GM12878 (cell line): ENCODE results near the gene PLTP. TPM values are rescaled to one million over a fixed set of nuclear protein-coding genes. Genes with fewer than 3 reads are reported as not detected.

Source experiments
- ATAC-seq: fragments of 200-7000 bp; cut with Tn5 transposase; 3 replicates; pipeline ENCODE4 v1.9.1; 2020; ENCODE audit warnings: mild to moderate bottlenecking, moderate library complexity
- BruUV-seq: library from RNA; stranded (reverse); fragments of 400-500 nt; replicated peaks from 2 replicates; lab custom pipeline; 2021; lab: Mats Ljungman, UMichigan
- CTCF ChIA-PET: fragments of 300-600 bp; sonication (Branson Sonifier 250); formaldehyde crosslinking; extraction: SDS; loops from one replicate; lab custom pipeline; 2021; ENCODE audit warnings: inconsistent platforms; lab: Yijun Ruan, JAX
- POLR2A ChIA-PET: fragments of 350-600 bp; formaldehyde crosslinking; extraction: SDS; loops from one replicate; lab custom pipeline; 2021; ENCODE audit warnings: inconsistent platforms; lab: Charles Lee
- RAD21 ChIA-PET: fragments of 300-600 bp; sonication (Branson Sonifier 250); formaldehyde crosslinking; loops from one replicate; lab custom pipeline; 2023; ENCODE audit warnings: antibody characterized with exemption; ENCODE audit not compliant: unreplicated experiment; lab: Charles Lee
- SMC1A ChIA-PET: fragments of 300-600 bp; sonication (Branson Sonifier 250); formaldehyde crosslinking; loops from one replicate; lab custom pipeline; 2023; ENCODE audit not compliant: unreplicated experiment, uncharacterized antibody; lab: Charles Lee
- DNase-seq: peaks from one replicate; pipeline ENCODE4 v3.0.0-alpha.2; 2011; ENCODE audit warnings: low read depth, low spot score
- FAIRE-seq: peaks from 3 replicates; lab custom pipeline; 2011; peaks lifted over from hg19 to GRCh38; lab: Jason Lieb, UNC
- H2AFZ ChIP-seq: 2 replicates; pipeline ENCODE4 v1.6.0; 2011; ENCODE audit warnings: low read depth, low read length, control low read depth; ENCODE audit not compliant: control insufficient read depth
- H3K27ac ChIP-seq: 2 replicates; pipeline ENCODE4 v1.5.1; 2011; ENCODE audit warnings: control low read depth; ENCODE audit not compliant: control insufficient read depth, insufficient read depth
- H3K27me3 ChIP-seq, 2 experiments: replicated peaks in 1 of 2; 2 replicates each; pipeline versions ENCODE4 v1.6.0 to v1.6.1; 2011; ENCODE audit warnings: low read length in 1 of 2; ENCODE audit not compliant: control insufficient read depth in 2 of 2, insufficient read depth in 2 of 2
- H3K36me3 ChIP-seq, 2 experiments: 2 replicates each; pipeline ENCODE4 v1.5.1; 2011; ENCODE audit warnings: low read length in 1 of 2; ENCODE audit not compliant: control insufficient read depth in 2 of 2, insufficient read depth in 2 of 2
- H3K4me1 ChIP-seq: 2 replicates; pipeline ENCODE4 v1.6.1; 2011; ENCODE audit warnings: mild to moderate bottlenecking, low read length, moderate library complexity, mixed read lengths; ENCODE audit not compliant: control insufficient read depth, insufficient read depth
- H3K4me2 ChIP-seq: 2 replicates; pipeline ENCODE4 v1.6.0; 2011; ENCODE audit warnings: control low read depth; ENCODE audit not compliant: control insufficient read depth, insufficient read depth
- H3K4me3 ChIP-seq: fragments of 200-600 bp; sonication (generic); 2 replicates; pipeline ENCODE4 v1.5.1; 2016
- H3K79me2 ChIP-seq: 2 replicates; pipeline ENCODE4 v1.6.0; 2011; ENCODE audit warnings: low read length; ENCODE audit not compliant: control insufficient read depth, insufficient read depth
- H3K9ac ChIP-seq: 2 replicates; pipeline ENCODE4 v1.8.0; 2011; ENCODE audit warnings: low read length, control low read depth, mixed read lengths; ENCODE audit not compliant: control insufficient read depth, insufficient read depth
- H3K9me3 ChIP-seq: replicated peaks from 3 replicates; pipeline ENCODE4 v1.5.1; 2011; ENCODE audit warnings: mild to moderate bottlenecking, low read length; ENCODE audit not compliant: control insufficient read depth, insufficient read depth
- H4K20me1 ChIP-seq: 2 replicates; pipeline ENCODE4 v1.6.0; 2011; ENCODE audit not compliant: control insufficient read depth, insufficient read depth
- BMI1 ChIP-seq: fragments of 450-650 bp; IDR thresholded peaks from 2 replicates; pipeline ENCODE4 v1.6.1; 2016; ENCODE audit warnings: mild to moderate bottlenecking, moderate library complexity, borderline replicate concordance
- ELK1 ChIP-seq: IDR thresholded peaks from 2 replicates; pipeline ENCODE4 v1.6.1; 2012; ENCODE audit warnings: low read depth, low read length, improper control_type of control experiment
- IRF5 ChIP-seq: fragments of 450-650 bp; IDR thresholded peaks from 2 replicates; pipeline ENCODE4 v1.6.1; 2017; ENCODE audit warnings: borderline replicate concordance
- JUNB ChIP-seq: IDR thresholded peaks from 2 replicates; pipeline ENCODE4 v1.6.1; 2016; ENCODE audit warnings: antibody characterized with exemption, mild to moderate bottlenecking
- KDM1A ChIP-seq: fragments of 200-600 bp; sonication (generic); IDR thresholded peaks from 2 replicates; pipeline ENCODE4 v1.6.1; 2016; ENCODE audit warnings: borderline replicate concordance
- MYB ChIP-seq: fragments of 150-350 bp; IDR thresholded peaks from 2 replicates; pipeline ENCODE4 v1.6.1; 2014; ENCODE audit warnings: mild to moderate bottlenecking, low read depth, low read length, borderline replicate concordance
- RBBP5 ChIP-seq: fragments of 200-600 bp; sonication (generic); conservative IDR thresholded peaks from 2 replicates; pipeline ENCODE4 v1.6.1; 2016
- USF1 ChIP-seq: IDR thresholded peaks from 2 replicates; pipeline ENCODE4 v1.6.1; 2011; ENCODE audit warnings: borderline replicate concordance, low read depth, mild to moderate bottlenecking, moderate library complexity, mixed read lengths, low read length; ENCODE audit not compliant: insufficient read depth; ENCODE audit errors: extremely low read length
- ZBTB33 ChIP-seq: fragments of 450-650 bp; IDR thresholded peaks from 2 replicates; pipeline ENCODE4 v1.6.1; 2017; ENCODE audit warnings: mild to moderate bottlenecking
- ZNF274 ChIP-seq: IDR thresholded peaks from one replicate; pipeline ENCODE4 v1.8.0; 2011; ENCODE audit not compliant: insufficient read length, insufficient read depth
- WGBS: methylation state at CpG from one replicate; pipeline ENCODE4 v1.1.6; 2016; ENCODE audit warnings: low lambda C conversion rate; ENCODE audit not compliant: insufficient replicate concordance, insufficient coverage; ENCODE audit errors: missing lambda C conversion rate; 5-methylcytosine and 5-hydroxymethylcytosine counted together
- in situ Hi-C: fragments of 300-500 bp; cut with MboI; formaldehyde crosslinking; loops from 9 replicates; pipeline ENCODE4 v1.14.3; 2018; ENCODE audit warnings: mixed read lengths
- intact Hi-C: fragments of 100-400 bp; cut with micrococcal nuclease; formaldehyde crosslinking; loops from one replicate; pipeline ENCODE4 v1.14.2; 2022; ENCODE audit not compliant: unreplicated experiment
- polyA plus RNA-seq, 11 experiments: library from polyadenylated mRNA; depleted of rRNA in 4 of 11; unstranded in 6 of 11; stranded (reverse) in 5 of 11; fragments of >200 nt; fragmentation: Nextera tagmentation in 4 of 11; fragmentation: Illumina TruSeq in 1 of 11; extraction: Ambion mirVana in 4 of 11; extraction: Trizol in 1 of 11; gene quantifications; 1 replicate in 1 of 11; 2 replicates in 10 of 11; pipeline versions ENCODE4 v1.2.1 to v1.2.3, GENCODE V29; 2011 to 2016; ENCODE audit warnings: inconsistent platforms in 2 of 11, missing spikeins in 2 of 11, low read depth in 1 of 11
- total RNA-seq, 4 experiments: library from RNA; depleted of rRNA in 3 of 4; stranded (reverse); fragments of >200 nt in 3 of 4; fragmentation: Illumina TruSeq in 1 of 4; extraction: Trizol in 1 of 4; gene quantifications; 2 replicates each; pipeline versions ENCODE4 v1.2.1 to v1.2.3, GENCODE V29; 2013 to 2021

PLTP gene
- total and polyA plus RNA-seq, 10 of the 15 experiments (the other 5 are each of a cell fraction or from before 2014, with no cell fraction given), result 1.6 to 17.0 (median 7.6) TPM

GRCh38 chr20:45860560-45861220 is 51.3 kb downstream of the PLTP start:
- ATAC-seq (no peak), FAIRE-seq (no peak), DNase-seq (no peak)
- Histone ChIP-seq H3K36me3 (no peaks in the 10 kb centered on the region), H3K27ac (no peak overlapping the region), H3K4me2 (no peak overlapping the region), H3K9me3 (no peaks in the 10 kb centered on the region), H2AFZ (no peak overlapping the region), H3K4me1 (peaks cover 8% of the 10 kb centered on the region), H3K27me3 (no peaks in the 10 kb centered on the region), H3K79me2 (peaks cover 15% of the 10 kb centered on the region), H3K9ac (no peak overlapping the region), H3K4me3 (no peak overlapping the region), H4K20me1 (no peaks in the 10 kb centered on the region)
- BruUV-seq, result no TSS peak
- in situ Hi-C loops, result no loop called here
- TF ChIP-seq MYB (no peak), ZNF274 (no peak), IRF5 (no peak), USF1 (no peak), ZBTB33 (no peak), ELK1 (no peak), JUNB (no peak), BMI1 (no peak), RBBP5 (no peak), KDM1A (no peak)
- POLR2A ChIA-PET, result interaction anchor here (1.5 kb wide), 2 partner anchors 30 to 74 kb away, joined by 3 to 4 read pairs; partner anchors contain the start of gene PCIF1
- SMC1A ChIA-PET, result no interaction called here
- RAD21 ChIA-PET, result no interaction called here
- WGBS, result 85% methylated on average over 7 of the region's 7 CpGs
- CTCF ChIA-PET, result interaction anchor here (1.4 kb wide), 1 partner anchor 109 kb away, joined by 3 read pairs; no protein-coding TSS in a partner anchor
- intact Hi-C loops, result no loop called here
